OCI-LY3 (cell line): ENCODE results near the gene ASXL3.

Source experiments
- H2AFZ ChIP-seq: fragments of 200-600, 300-600 bp; shearing (Covaris generic); 2 replicates; pipeline ENCODE4 v1.6.0; 2014; ENCODE audit warnings: antibody characterized with exemption, low read depth, low read length
- H3K27ac ChIP-seq: fragments of 200-600, 300-600 bp; sonication (generic); 2 replicates; pipeline ENCODE4 v1.5.1; 2014; ENCODE audit warnings: mild to moderate bottlenecking, low read length, moderate library complexity, mixed read lengths
- H3K27me3 ChIP-seq: fragments of 200-600, 300-600 bp; sonication (generic); 2 replicates; pipeline ENCODE4 v1.6.1; 2014; ENCODE audit warnings: low read depth, low read length, mixed read lengths
- H3K36me3 ChIP-seq: fragments of 200-600, 300-600 bp; sonication (generic); replicated peaks from 2 replicates; pipeline ENCODE3; 2014; ENCODE audit warnings: low read depth, low read length, mixed read lengths
- H3K4me1 ChIP-seq: fragments of 300-600, 200-600 bp; sonication (generic); 2 replicates; pipeline ENCODE4 v1.6.1; 2014; ENCODE audit warnings: low read length, mixed read lengths
- H3K4me2 ChIP-seq: fragments of 200-600, 300-600 bp; sonication (generic); 2 replicates; pipeline ENCODE4 v1.6.1; 2014; ENCODE audit warnings: low read length, mixed read lengths
- H3K4me3 ChIP-seq: fragments of 300-600, 200-600 bp; sonication (generic); 2 replicates; pipeline ENCODE4 v1.5.1; 2014; ENCODE audit warnings: antibody characterized with exemption, mild to moderate bottlenecking, low read length, moderate library complexity
- H3K79me2 ChIP-seq: fragments of 300-600, 200-600 bp; shearing (Covaris generic); 2 replicates; pipeline ENCODE4 v1.6.1; 2014; ENCODE audit warnings: mild to moderate bottlenecking, low read length, mixed read lengths
- H3K9ac ChIP-seq: fragments of 300-600, 200-600 bp; shearing (Covaris generic); 2 replicates; pipeline ENCODE4 v1.6.0; 2014; ENCODE audit warnings: mild to moderate bottlenecking, low read length, moderate library complexity
- H3K9me3 ChIP-seq: fragments of 200-600, 300-600 bp; shearing (Covaris generic); 2 replicates; pipeline ENCODE4 v1.6.1; 2014; ENCODE audit warnings: low read length, mixed read lengths; ENCODE audit not compliant: insufficient read depth
- H4K20me1 ChIP-seq: fragments of 200-600, 300-600 bp; sonication (generic); 2 replicates; pipeline ENCODE4 v1.6.1; 2016; ENCODE audit warnings: low read length, mixed read lengths; ENCODE audit not compliant: insufficient read depth
- CTCF ChIP-seq: fragments of 200-600, 300-600 bp; sonication (generic); IDR thresholded peaks from 2 replicates; pipeline ENCODE4 v1.5.1; 2014; ENCODE audit warnings: antibody characterized with exemption, low read length, low read depth
- EZH2phosphoT487 ChIP-seq: fragments of 200-600 bp; shearing (Covaris generic); IDR thresholded peaks from 2 replicates; pipeline ENCODE4 v1.6.1; 2018; ENCODE audit warnings: antibody characterized with exemption, mixed run types, low read depth

Gene ASXL3

GRCh38 chr18:33612632-33613031 lies 34.6 kb downstream of the ASXL3 start:
- Histone ChIP-seq H3K27ac (no peak overlapping the region), H2AFZ (no peak overlapping the region), H4K20me1 (no peaks in the 10 kb centered on the region), H3K79me2 (no peaks in the 10 kb centered on the region), H3K4me1 (no peaks in the 10 kb centered on the region), H3K4me2 (no peak overlapping the region), H3K36me3 (no peaks in the 10 kb centered on the region), H3K9me3 (no peaks in the 10 kb centered on the region), H3K9ac (no peak overlapping the region), H3K4me3 (no peak overlapping the region), H3K27me3 (no peaks in the 10 kb centered on the region)
- TF ChIP-seq EZH2phosphoT487 (no peak), CTCF (no peak)

GRCh38 chr18:33616556-33616955 lies 38.5 kb downstream of the ASXL3 start:
- TF ChIP-seq EZH2phosphoT487 (no peak), CTCF (no peak)

GRCh38 chr18:33627114-33627513 lies 49.1 kb downstream of the ASXL3 start:
- Histone ChIP-seq H3K9ac (no peak overlapping the region), H2AFZ (no peak overlapping the region), H3K4me2 (no peak overlapping the region), H4K20me1 (no peaks in the 10 kb centered on the region), H3K4me3 (no peak overlapping the region), H3K36me3 (no peaks in the 10 kb centered on the region), H3K9me3 (no peaks in the 10 kb centered on the region), H3K4me1 (no peaks in the 10 kb centered on the region), H3K79me2 (no peaks in the 10 kb centered on the region), H3K27me3 (no peaks in the 10 kb centered on the region), H3K27ac (no peak overlapping the region)
- TF ChIP-seq EZH2phosphoT487 (no peak), CTCF (no peak)

More at GRCh38 chr18:33616556-33616955, 38.5 kb downstream of the ASXL3 start:
- H3K4me2 ChIP-seq = no peak overlapping the region
- no peak overlapping the region for H3K27ac ChIP-seq
- H3K4me1 ChIP-seq = no peaks in the 10 kb centered on the region
- H3K9me3 ChIP-seq = no peaks in the 10 kb centered on the region
- H3K79me2 ChIP-seq = no peaks in the 10 kb centered on the region
- no peak overlapping the region for H3K4me3 ChIP-seq
- H3K27me3 ChIP-seq = no peaks in the 10 kb centered on the region
- no peak overlapping the region for H2AFZ ChIP-seq
- no peaks in the 10 kb centered on the region for H3K36me3 ChIP-seq
- H4K20me1 ChIP-seq = no peaks in the 10 kb centered on the region
- H3K9ac ChIP-seq = no peak overlapping the region

- H4K20me1 ChIP-seq = no peaks in the 10 kb centered on the region
- H3K4me3 ChIP-seq = no peak overlapping the region
- no peaks in the 10 kb centered on the region for H3K27me3 ChIP-seq
- no peaks in the 10 kb centered on the region for H3K79me2 ChIP-seq
- TF ChIP-seq EZH2phosphoT487 (no peak), CTCF (no peak)
- no peaks in the 10 kb centered on the region for H3K4me1 ChIP-seq
- no peak overlapping the region for H2AFZ ChIP-seq
- H3K9ac ChIP-seq = no peak overlapping the region
- no peaks in the 10 kb centered on the region for H3K9me3 ChIP-seq
- H3K36me3 ChIP-seq = no peaks in the 10 kb centered on the region
- no peak overlapping the region for H3K4me2 ChIP-seq
- no peak overlapping the region for H3K27ac ChIP-seq
Observed at GRCh38 chr18:33630476-33630875, 52.5 kb downstream of the ASXL3 start.
